ES-I3 (cell line): ENCODE results near the gene IBA57.

Experiments
- H3K36me3 ChIP-seq: 2 replicates; pipeline ENCODE4 v1.6.1; 2013; ENCODE audit warnings: mild to moderate bottlenecking, low read length, control low read depth, moderate library complexity; ENCODE audit not compliant: insufficient read depth
- H3K4me1 ChIP-seq: 2 replicates; pipeline ENCODE4 v1.6.1; 2013; ENCODE audit warnings: mild to moderate bottlenecking, control low read depth, low read length; ENCODE audit not compliant: insufficient read depth
- H3K9ac ChIP-seq: 2 replicates; pipeline ENCODE4 v1.6.1; 2013; ENCODE audit warnings: low read depth, mild to moderate bottlenecking, low read length, moderate library complexity
- H3K9me3 ChIP-seq: 2 replicates; pipeline ENCODE4 v1.6.1; 2013; ENCODE audit warnings: mild to moderate bottlenecking, low read length, moderate library complexity; ENCODE audit not compliant: control insufficient read depth, insufficient read depth

The IBA57 gene

DNA sequence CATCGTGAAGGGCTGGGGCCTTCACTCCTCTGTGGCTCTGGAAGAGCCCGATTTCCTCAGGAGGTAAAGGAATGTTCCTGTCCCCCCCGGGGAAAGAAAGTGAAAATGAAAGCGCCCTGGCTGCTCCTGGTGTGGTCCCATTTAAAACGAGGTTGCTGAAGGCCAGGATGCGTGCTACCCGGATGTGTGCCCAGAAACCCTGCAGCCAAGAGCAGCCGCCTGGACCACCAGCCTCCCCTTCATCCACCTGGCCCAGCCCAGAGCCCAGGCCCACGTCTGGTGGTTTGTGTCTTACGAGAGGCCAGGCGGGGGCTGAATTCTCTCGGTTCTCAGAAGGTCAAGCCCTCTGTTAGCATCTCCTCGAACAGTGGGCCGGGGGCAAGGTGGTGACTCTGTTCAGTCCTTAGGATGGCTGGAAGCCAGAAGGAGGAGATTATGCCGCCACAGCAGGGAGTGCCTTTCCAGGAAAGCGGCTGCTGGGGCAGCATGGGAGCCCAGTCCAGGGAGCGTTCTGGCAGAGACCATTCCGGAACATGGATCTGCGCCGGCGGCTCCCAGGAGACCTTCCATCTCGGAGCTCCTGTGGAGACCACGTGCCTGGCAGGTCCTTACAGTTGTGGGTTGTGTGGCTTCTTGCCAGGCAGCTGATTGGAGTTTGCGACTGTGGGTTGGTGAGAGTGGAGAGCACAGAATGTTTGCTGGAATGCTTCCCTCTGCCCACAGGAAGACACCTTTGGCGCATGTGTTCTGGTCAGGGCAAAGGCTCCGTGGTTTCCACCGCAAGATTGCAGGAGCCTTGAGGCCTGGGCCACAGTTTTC lies 24.2 kb upstream of the IBA57 start:
- no peaks in the 10 kb centered on the region for H3K36me3 ChIP-seq
- peak overlapping the region; percentile 70 for H3K9ac ChIP-seq
- H3K4me1 ChIP-seq: no peaks in the 10 kb centered on the region
- no peaks in the 10 kb centered on the region for H3K9me3 ChIP-seq

DNA sequence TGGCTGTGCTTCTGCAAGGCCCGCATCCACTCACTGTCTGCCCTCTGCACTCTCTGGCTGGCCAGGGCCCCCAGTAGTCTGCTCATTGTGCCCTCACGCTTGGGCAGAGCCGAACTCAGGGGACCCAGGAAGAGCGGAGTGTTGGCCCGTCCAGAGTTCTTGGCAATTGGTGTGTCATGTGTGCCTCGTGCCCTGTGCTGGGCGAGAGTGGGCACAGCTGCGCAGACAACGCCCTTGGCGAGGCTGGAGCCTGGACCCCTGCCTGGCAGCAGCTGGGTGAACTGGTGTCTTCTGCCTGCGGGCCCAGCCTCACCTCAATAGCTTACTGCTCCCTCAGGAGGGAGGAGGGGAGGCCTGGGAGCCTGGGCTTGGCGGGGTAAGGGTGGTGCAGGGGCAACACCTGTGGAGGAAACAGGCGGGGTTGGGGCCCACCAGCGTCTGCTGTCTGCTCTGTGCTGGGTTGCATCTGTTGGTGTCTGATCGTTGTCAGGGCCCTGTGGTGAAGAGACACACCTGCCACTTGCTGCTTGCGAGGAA lies 23.4 kb upstream of the IBA57 start:
- no peaks in the 10 kb centered on the region for H3K9me3 ChIP-seq
- no peaks in the 10 kb centered on the region for H3K36me3 ChIP-seq
- no peaks in the 10 kb centered on the region for H3K4me1 ChIP-seq
- no peak overlapping the region for H3K9ac ChIP-seq

DNA sequence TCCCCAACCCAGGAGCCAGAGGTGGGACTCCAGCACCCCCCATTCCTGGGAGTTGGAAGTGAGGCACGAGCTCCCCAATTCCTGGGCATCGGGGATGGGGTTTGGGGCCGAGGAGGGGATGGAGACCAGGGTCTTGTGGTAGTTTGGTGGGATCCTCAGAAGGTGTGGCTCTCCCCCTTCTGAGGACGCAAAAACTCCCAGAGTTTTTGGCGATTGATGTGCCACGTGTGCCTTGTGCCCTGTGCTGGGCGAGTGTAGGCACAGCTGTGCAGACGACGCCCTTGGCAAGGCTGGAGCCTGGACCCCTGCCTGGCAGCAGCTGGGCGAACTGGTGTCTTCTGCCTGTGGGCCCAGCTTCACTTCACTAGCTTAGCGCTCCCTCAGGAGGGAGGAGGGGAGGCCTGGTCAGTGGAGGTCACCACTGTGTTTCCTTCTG lies 22.9 kb upstream of the IBA57 start:
- H3K9ac ChIP-seq: no peak overlapping the region
- no peaks in the 10 kb centered on the region for H3K36me3 ChIP-seq
- no peaks in the 10 kb centered on the region for H3K4me1 ChIP-seq
- H3K9me3 ChIP-seq: no peaks in the 10 kb centered on the region

DNA sequence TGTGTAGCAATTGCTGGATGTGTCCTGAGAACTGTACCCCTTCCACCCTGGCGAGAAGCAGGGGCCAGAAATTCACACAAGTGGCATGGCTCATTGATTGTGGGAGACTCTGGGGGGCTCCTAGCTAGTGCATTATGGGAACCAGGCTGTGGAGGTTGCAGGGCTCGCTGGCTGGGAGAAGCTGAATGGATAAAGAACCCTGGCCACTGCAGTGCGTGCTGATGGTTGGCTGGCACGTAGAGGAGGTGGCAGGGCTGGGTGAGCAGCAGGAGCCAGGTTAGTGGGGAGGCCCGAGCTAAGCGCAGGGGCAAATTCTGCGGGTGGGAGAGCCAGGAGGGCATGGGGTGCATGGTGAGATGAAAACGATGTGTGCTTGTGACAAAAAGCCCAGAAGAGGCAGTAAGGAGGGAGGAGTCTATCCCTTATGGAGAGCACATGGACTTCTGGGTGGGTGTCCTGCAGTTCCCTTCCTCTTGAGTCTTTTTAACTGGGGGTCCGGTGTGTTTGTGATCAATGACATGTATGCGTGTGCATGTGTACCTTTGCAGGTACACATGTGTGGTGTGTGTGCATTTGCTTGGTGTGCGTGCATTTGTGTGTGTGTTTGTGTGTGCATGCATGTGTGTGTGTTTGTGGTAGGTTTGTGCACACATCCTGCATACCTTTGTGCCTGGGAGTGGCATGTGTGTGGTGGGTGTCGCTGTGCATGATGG lies 22.0 kb upstream of the IBA57 start:
- Histone ChIP-seq H3K9me3 (no peaks in the 10 kb centered on the region), H3K9ac (no peak overlapping the region), H3K36me3 (no peaks in the 10 kb centered on the region), H3K4me1 (no peaks in the 10 kb centered on the region)

DNA sequence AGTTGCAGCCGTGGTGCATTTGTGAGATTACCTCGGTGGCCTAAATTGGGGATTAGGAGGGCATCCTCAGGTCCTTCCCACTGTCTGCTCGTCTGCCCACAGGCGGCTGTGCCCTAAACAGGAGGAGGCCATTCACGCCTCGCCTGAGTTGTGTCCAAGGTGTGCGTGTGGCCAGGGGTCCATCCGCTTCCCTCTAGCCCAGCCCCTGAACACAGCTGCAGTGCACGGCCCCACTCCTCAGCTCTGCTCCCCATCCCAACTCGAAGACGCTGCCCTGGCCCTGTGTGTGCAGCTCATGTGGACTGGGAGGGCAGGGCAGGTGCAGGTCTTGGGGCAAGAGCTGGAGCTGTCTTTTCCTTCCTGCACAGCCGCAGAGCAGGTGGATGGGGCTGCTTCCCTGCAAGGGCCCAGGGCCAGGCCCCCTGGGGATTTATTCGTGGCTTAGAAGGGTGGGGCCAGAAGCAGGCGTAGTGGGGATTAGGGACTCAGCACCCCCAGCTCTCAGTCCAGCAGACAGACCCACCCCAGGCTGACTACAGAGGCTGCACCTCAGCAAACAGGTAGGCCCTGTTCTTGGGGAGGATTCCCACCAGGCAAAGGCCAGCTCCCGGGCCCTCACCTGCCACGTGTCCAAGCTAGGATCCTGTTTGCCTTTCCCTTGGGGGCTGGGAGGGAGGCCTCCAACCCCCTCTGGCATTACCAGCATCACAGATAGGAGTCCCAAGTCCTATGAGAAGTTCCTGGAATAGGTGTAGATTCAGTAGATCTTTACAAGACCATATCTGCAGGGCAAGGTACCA lies 21.2 kb upstream of the IBA57 start:
- Histone ChIP-seq H3K4me1 (peaks cover 4% of the 10 kb centered on the region; the same call in 1 of the 2 replicates), H3K9ac (no peak overlapping the region), H3K36me3 (no peaks in the 10 kb centered on the region), H3K9me3 (no peaks in the 10 kb centered on the region)

DNA sequence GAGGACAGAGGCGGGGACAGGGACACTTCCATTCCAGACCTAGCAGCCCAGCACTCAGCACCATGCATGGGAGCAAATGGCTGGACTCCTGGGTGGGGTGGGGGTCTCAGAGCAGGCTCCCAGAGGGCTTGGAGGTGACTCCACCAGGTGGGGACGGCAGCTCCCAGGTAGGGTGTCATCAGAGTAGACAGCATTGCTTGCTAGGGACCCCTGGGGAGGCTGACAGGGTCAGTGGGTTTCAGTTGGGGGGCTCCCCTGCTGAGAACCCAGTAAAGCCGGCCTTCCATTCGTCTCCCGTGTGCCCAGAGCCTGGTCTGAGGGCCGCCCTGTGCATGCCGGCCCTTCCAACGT lies 20.6 kb upstream of the IBA57 start:
- no peaks in the 10 kb centered on the region for H3K36me3 ChIP-seq
- H3K4me1 ChIP-seq: peaks cover 8% of the 10 kb centered on the region; the same call in 1 of the 2 replicates
- H3K9me3 ChIP-seq: no peaks in the 10 kb centered on the region
- H3K9ac ChIP-seq: no peak overlapping the region

DNA sequence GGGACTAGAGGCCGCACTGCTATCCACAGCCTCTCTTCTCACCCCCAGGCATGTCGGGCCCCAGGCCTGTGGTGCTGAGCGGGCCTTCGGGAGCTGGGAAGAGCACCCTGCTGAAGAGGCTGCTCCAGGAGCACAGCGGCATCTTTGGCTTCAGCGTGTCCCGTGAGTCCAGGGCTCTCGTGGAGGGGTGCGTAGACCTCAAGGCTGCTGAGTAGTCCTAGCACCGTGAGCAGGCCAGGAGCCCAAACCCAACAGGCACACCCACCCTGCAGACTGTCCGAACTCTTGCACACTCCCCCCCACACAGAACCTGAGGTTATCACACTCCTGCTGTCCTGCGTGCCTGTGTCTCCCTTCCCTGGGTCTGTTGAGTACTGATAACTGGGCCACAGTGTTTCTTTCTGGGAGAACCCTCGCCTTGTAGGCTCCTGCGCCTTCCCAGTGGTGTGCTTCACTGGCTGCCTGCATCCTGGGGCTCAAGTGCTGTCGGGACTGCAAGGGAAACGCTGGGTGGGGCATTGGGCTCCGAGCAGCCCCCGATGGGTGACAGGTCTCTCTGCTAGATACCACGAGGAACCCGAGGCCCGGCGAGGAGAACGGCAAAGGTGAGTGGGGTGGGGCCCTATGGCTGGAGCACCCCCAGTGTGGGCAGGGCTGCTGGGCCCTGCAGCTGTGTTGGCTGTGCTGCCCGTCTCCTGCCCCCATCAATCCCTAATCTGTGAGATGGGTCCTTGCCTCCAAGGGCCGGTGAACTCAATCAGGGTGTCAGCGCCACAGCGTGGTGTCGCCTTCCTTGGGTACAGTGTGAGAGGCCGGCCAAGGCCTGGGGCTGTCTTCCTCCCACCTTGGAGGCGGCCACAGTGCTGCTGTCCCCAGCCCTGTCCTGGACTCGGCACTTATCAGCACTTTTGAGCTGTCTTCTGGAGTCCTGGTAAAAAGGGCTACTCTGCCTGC lies 19.9 kb upstream of the IBA57 start:
- Histone ChIP-seq H3K9ac (no peak overlapping the region), H3K9me3 (no peaks in the 10 kb centered on the region), H3K36me3 (no peaks in the 10 kb centered on the region), H3K4me1 (peaks cover 10% of the 10 kb centered on the region; the same call in 1 of the 2 replicates)

DNA sequence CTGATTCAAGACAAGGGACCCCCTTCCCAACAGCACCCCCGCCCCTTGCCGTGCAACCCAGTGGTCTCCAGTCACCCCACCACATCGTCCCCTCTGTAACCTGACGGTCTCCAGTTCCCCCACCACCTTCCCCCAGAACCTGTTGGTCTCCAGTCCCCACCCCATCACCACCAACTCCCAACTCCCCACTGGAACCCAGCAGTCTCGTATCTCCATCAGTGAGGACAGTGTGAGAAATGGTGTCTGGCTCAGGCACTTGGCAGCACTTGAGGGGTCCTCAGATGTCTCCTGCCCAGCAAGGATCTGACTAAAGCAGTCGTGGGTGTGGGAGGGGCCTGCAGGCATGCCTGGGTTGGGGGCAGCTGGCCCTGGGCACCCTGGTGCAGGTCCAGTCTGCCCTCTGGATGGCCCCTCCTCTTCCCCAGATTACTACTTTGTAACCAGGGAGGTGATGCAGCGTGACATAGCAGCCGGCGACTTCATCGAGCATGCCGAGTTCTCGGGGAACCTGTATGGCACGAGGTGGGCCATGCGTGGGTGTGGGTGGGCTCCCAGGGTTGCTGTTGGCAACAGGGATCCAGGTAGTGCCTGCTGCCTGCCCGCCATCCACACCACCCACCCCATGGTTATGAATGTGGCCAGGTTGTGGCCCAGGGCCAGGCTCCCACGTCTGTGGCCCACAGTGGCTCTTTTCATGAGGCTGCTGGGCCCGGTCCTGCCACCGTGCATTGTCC lies 19.0 kb upstream of the IBA57 start:
- no peak overlapping the region for H3K9ac ChIP-seq
- no peaks in the 10 kb centered on the region for H3K9me3 ChIP-seq
- no peaks in the 10 kb centered on the region for H3K36me3 ChIP-seq
- peaks cover 10% of the 10 kb centered on the region; the same call in 1 of the 2 replicates for H3K4me1 ChIP-seq

DNA sequence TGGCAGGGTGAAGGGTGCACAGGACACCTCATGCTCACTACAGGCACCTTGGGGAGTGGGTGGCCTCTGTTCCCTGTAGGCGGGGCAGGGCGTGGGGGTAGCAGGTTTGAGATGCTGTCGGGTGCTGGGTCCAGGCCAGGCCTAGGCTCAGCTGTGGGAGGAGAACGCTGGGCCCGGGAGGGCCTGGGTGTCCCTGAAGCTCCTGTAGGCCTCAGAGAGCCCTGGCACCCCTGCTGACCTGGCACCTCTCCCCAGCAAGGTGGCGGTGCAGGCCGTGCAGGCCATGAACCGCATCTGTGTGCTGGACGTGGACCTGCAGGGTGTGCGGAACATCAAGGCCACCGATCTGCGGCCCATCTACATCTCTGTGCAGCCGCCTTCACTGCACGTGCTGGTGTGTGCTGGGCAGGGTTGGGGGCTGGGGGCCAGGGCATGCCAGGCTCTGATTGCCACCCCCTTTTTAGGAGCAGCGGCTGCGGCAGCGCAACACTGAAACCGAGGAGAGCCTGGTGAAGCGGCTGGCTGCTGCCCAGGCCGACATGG lies 18.4 kb upstream of the IBA57 start:
- Histone ChIP-seq H3K9ac (no peak overlapping the region), H3K4me1 (peaks cover 10% of the 10 kb centered on the region; the same call in 1 of the 2 replicates), H3K36me3 (no peaks in the 10 kb centered on the region), H3K9me3 (no peaks in the 10 kb centered on the region)

DNA sequence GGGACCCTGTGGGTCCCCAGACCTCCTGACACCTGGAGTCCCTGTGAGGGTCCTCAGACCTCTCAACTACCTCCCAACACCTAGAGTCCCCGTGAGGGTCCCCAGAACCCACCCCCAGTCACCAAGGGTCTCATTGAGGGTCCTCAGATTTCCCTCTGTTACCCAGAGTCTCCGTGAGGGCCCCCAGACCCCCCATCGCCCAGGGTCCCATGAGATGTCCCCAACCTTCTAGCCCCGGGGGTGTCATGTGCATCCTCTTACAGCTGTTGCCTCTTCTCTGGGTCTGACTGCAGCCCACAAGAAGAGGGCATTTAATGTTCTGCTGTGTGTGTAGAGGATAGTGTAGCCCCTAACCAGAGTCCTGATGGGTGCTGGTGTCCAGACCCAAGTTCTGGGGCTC lies 17.8 kb upstream of the IBA57 start:
- Histone ChIP-seq H3K4me1 (peaks cover 10% of the 10 kb centered on the region; the same call in 1 of the 2 replicates), H3K9ac (no peak overlapping the region), H3K9me3 (no peaks in the 10 kb centered on the region), H3K36me3 (no peaks in the 10 kb centered on the region)

DNA sequence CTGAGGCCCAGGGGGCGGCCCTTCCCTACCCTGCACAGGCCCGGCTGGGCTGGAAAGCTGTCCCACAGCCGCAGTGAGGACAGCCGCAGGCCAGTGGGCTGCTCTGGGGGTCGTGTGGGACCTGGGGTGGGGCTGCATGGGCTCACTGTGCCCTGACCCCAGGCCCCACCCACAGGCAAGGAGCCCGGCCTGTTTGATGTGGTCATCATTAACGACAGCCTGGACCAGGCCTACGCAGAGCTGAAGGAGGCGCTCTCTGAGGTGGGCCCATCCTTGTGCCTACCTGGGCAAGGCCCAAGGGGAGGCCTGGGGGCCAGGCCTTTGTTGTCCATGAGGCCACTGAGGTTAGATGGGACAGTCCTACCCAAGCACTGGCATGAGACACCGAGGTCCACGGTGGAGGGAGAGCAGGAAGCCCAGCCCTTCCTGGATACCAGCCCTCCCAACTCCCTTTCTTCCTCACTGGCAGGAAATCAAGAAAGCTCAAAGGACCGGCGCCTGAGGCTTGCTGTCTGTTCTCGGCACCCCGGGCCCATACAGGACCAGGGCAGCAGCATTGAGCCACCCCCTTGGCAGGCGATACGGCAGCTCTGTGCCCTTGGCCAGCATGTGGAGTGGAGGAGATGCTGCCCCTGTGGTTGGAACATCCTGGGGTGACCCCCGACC lies 17.3 kb upstream of the IBA57 start:
- Histone ChIP-seq H3K36me3 (no peaks in the 10 kb centered on the region), H3K9ac (no peak overlapping the region), H3K4me1 (peaks cover 10% of the 10 kb centered on the region; the same call in 1 of the 2 replicates), H3K9me3 (no peaks in the 10 kb centered on the region)

DNA sequence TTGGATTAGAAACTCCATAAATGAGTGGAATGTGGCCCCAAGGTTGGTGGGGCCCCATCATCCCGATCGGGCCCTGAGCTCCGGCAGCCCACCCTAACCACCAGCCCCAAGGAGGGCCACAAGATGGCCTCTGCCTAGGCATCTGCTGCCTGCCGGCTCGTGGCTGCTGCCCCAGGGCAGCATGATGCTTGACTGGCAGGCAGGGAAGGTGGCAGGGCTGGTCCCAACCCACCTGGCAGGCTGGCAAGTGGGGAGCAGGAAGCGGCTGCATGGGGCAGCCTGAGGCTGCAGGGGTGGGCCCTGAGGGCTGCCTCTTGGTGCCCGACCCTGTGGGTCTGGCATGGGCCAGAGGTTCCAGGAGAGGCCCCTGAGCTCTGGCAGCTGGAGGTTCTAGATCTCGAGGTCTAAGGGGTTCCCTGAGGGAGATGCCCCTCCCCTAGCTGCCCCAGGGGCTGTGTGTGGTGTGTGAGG lies 16.6 kb upstream of the IBA57 start:
- H3K9me3 ChIP-seq: no peaks in the 10 kb centered on the region
- H3K9ac ChIP-seq: no peak overlapping the region; the same call in 1 of the 2 replicates
- H3K36me3 ChIP-seq: no peaks in the 10 kb centered on the region
- peaks cover 10% of the 10 kb centered on the region; the same call in 1 of the 2 replicates for H3K4me1 ChIP-seq
